Measurements from ENCODE around the gene CAPN6. TPM values are rescaled to one million over a fixed set of nuclear protein-coding genes. Genes with fewer than 3 reads are reported as not detected.

CAPN6 gene
- polyA plus RNA-seq, 1 donor (not counting 4 experiments of a cell fraction or from before 2014, with no cell fraction given), result 0.03 TPM

- Histone ChIP-seq H3K4me2 (ENCODE audit: control insufficient read depth, extremely low read depth, insufficient read depth, low read depth, low read length) (no peak overlapping the region), H3K9ac (ENCODE audit: control insufficient read depth, extremely low read depth, insufficient read depth, low read length) (no peak overlapping the region), H3K9me1 (ENCODE audit: control insufficient read depth, extremely low read depth, insufficient read depth, low read length) (no peaks in the 10 kb centered on the region), H3K27ac (ENCODE audit: control insufficient read depth, insufficient read depth, low read length) (no peak overlapping the region), H3K27me3 (ENCODE audit: control insufficient read depth, extremely low read depth, insufficient read depth, low read length) (peaks cover 11% of the 10 kb centered on the region), H4K20me1 (ENCODE audit: control insufficient read depth, extremely low read depth, insufficient read depth, low read length) (no peaks in the 10 kb centered on the region), H3K4me1 (ENCODE audit: control insufficient read depth, extremely low read depth, insufficient read depth, low read length) (no peaks in the 10 kb centered on the region), H3K79me2 (ENCODE audit: control insufficient read depth, insufficient read depth, low read length) (no peaks in the 10 kb centered on the region), H2AFZ (ENCODE audit: control insufficient read depth, low read length) (no peak overlapping the region), H3K9me3 (ENCODE audit: control insufficient read depth, low read depth, low read length) (no peaks in the 10 kb centered on the region), H3K4me3 (ENCODE audit: control insufficient read depth in 2 of 3, extremely low read depth in 1 of 3, insufficient read depth in 2 of 3, low read depth in 1 of 3, low read length in 3 of 3) (no peak overlapping the region), H3K36me3 (ENCODE audit: control insufficient read depth in 2 of 2, extremely low read depth in 1 of 2, insufficient read depth in 2 of 2, low read length in 2 of 2) (no peaks in the 10 kb centered on the region)
- dilution Hi-C loops (cut with MboI; ENCODE audit: extremely low pct_ligation_motif_present, low sequenced_read_pairs), result no loop called here
- FAIRE-seq (no peak), DNase-seq (ENCODE audit: low read depth, low spot score) (no peak)
- TF ChIP-seq CTCF (optimal IDR thresholded peaks at IDR 0.05 in 1 of 3, IDR thresholded peaks at IDR 0.05 in 1 of 3, conservative IDR thresholded peaks at IDR 0.05 in 1 of 3; ENCODE audit: extremely low read depth in 1 of 3, insufficient read depth in 2 of 3, low read length in 3 of 3) (no peak), EZH2 (IDR thresholded peaks at IDR 0.05; ENCODE audit: low read length) (no peak)
Observed at GRCh38 chrX:111288841-111289240, 18.6 kb upstream of the CAPN6 start.

GRCh38 chrX:111284631-111285293 is 14.5 kb upstream of the CAPN6 start:
- H4K20me1 ChIP-seq (ENCODE audit: control insufficient read depth, extremely low read depth, insufficient read depth, low read length), result no peaks in the 10 kb centered on the region
- dilution Hi-C loops (cut with MboI; ENCODE audit: extremely low pct_ligation_motif_present, low sequenced_read_pairs), result no loop called here
- no peak for TF ChIP-seq CTCF (optimal IDR thresholded peaks at IDR 0.05 in 1 of 3, IDR thresholded peaks at IDR 0.05 in 1 of 3, conservative IDR thresholded peaks at IDR 0.05 in 1 of 3; ENCODE audit: extremely low read depth in 1 of 3, insufficient read depth in 2 of 3, low read length in 3 of 3)
- H3K9ac ChIP-seq (ENCODE audit: control insufficient read depth, extremely low read depth, insufficient read depth, low read length), result no peak overlapping the region
- no peaks in the 10 kb centered on the region for H3K36me3 ChIP-seq (ENCODE audit: control insufficient read depth in 2 of 2, extremely low read depth in 1 of 2, insufficient read depth in 2 of 2, low read length in 2 of 2)
- H3K4me2 ChIP-seq (ENCODE audit: control insufficient read depth, extremely low read depth, insufficient read depth, low read depth, low read length), result no peak overlapping the region
- H3K27me3 ChIP-seq (ENCODE audit: control insufficient read depth, extremely low read depth, insufficient read depth, low read length), result peaks cover 6% of the 10 kb centered on the region
- H2AFZ ChIP-seq (ENCODE audit: control insufficient read depth, low read length), result no peak overlapping the region
- no peaks in the 10 kb centered on the region for H3K9me3 ChIP-seq (ENCODE audit: control insufficient read depth, low read depth, low read length)
- no peak for DNase-seq (ENCODE audit: low read depth, low spot score)
- H3K4me1 ChIP-seq (ENCODE audit: control insufficient read depth, extremely low read depth, insufficient read depth, low read length), result no peaks in the 10 kb centered on the region
- H3K4me3 ChIP-seq (ENCODE audit: control insufficient read depth in 2 of 3, extremely low read depth in 1 of 3, insufficient read depth in 2 of 3, low read depth in 1 of 3, low read length in 3 of 3), result no peak overlapping the region
- no peaks in the 10 kb centered on the region for H3K79me2 ChIP-seq (ENCODE audit: control insufficient read depth, insufficient read depth, low read length)
- H3K27ac ChIP-seq (ENCODE audit: control insufficient read depth, insufficient read depth, low read length), result no peak overlapping the region
- no peak for FAIRE-seq
- H3K9me1 ChIP-seq (ENCODE audit: control insufficient read depth, extremely low read depth, insufficient read depth, low read length), result no peaks in the 10 kb centered on the region
